Neural progenitor cell (in vitro differentiated cells): ENCODE results near the gene ART5. TPM values are rescaled to one million over a fixed set of nuclear protein-coding genes. Genes with fewer than 3 reads are reported as not detected.
A peak's percentile ranks its signal among the peaks of the same experiment; 100 is the strongest.
"Not testable (repeated sequence)": the region's sequence is repeated elsewhere in the genome, so short reads cannot be mapped to it uniquely, and the experiment has no call there.

Experiments used
- DNase-seq: peaks from one replicate; pipeline ENCODE4 v3.0.0-alpha.2; 2016; ENCODE audit warnings: low spot score
- H2AFZ ChIP-seq: fragments of 200-600 bp; sonication (generic); replicated peaks from 2 replicates; pipeline ENCODE4 v1.6.1; 2016; ENCODE audit warnings: antibody characterized with exemption
- H3F3A ChIP-seq: fragments of 200-600 bp; sonication (generic); 2 replicates; pipeline ENCODE4 v1.6.1; 2016; ENCODE audit warnings: antibody characterized with exemption, low read depth
- H3K27ac ChIP-seq: fragments of 200-600 bp; sonication (generic); 2 replicates; pipeline ENCODE4 v1.5.1; 2016; ENCODE audit warnings: mild to moderate bottlenecking
- H3K27me3 ChIP-seq: fragments of 200-600 bp; sonication (generic); 2 replicates; pipeline ENCODE4 v1.6.1; 2016; ENCODE audit warnings: mild to moderate bottlenecking, moderate library complexity
- H3K36me3 ChIP-seq: fragments of 200-600 bp; sonication (generic); 2 replicates; pipeline ENCODE4 v1.5.1; 2016
- H3K4me1 ChIP-seq: fragments of 200-600 bp; sonication (generic); 2 replicates; pipeline ENCODE4 v1.6.1; 2016; ENCODE audit warnings: mixed run types
- H3K4me2 ChIP-seq: fragments of 200-600 bp; sonication (generic); 2 replicates; pipeline ENCODE4 v1.6.1; 2016
- H3K4me3 ChIP-seq: fragments of 200-600 bp; sonication (generic); 2 replicates; pipeline ENCODE4 v1.5.1; 2016
- H3K79me2 ChIP-seq: fragments of 200-600 bp; sonication (generic); 2 replicates; pipeline ENCODE4 v1.6.1; 2016; ENCODE audit warnings: low read depth
- H3K9ac ChIP-seq: fragments of 200-600 bp; sonication (generic); 2 replicates; pipeline ENCODE4 v1.6.1; 2016
- H3K9me3 ChIP-seq: fragments of 200-600 bp; sonication (generic); 2 replicates; pipeline ENCODE4 v1.5.1; 2016; ENCODE audit warnings: low read depth
- H4K20me1 ChIP-seq: fragments of 200-600 bp; sonication (generic); 2 replicates; pipeline ENCODE4 v1.6.1; 2016; ENCODE audit warnings: low read depth
- H3K27ac Mint-ChIP-seq: 3 replicates; pipeline ENCODE4 v1.8.0; 2021; ENCODE audit warnings: mixed read lengths
- H3K27me3 Mint-ChIP-seq: 2 replicates; pipeline ENCODE4 v1.8.0; 2022; ENCODE audit warnings: low read depth, mild to moderate bottlenecking, inconsistent platforms, moderate library complexity, mixed read lengths; ENCODE audit not compliant: insufficient read depth
- H3K36me3 Mint-ChIP-seq: 3 replicates; pipeline ENCODE4 v1.8.0; 2021; ENCODE audit warnings: mixed read lengths
- H3K4me1 Mint-ChIP-seq: 3 replicates; pipeline ENCODE4 v1.8.0; 2021; ENCODE audit warnings: mixed read lengths
- H3K4me3 Mint-ChIP-seq: 3 replicates; pipeline ENCODE4 v1.8.0; 2021; ENCODE audit warnings: mild to moderate bottlenecking, moderate library complexity, mixed read lengths
- H3K9me3 Mint-ChIP-seq: 3 replicates; pipeline ENCODE4 v1.8.0; 2020; ENCODE audit warnings: mixed read lengths
- EZH2 ChIP-seq: fragments of 200-600 bp; sonication (generic); IDR thresholded peaks from 2 replicates; pipeline ENCODE4 v1.6.1; 2017; ENCODE audit warnings: antibody characterized with exemption, mild to moderate bottlenecking, moderate library complexity
- EZH2phosphoT487 ChIP-seq: fragments of 200-600 bp; sonication (generic); IDR thresholded peaks from 2 replicates; pipeline ENCODE4 v1.6.1; 2017; ENCODE audit warnings: antibody characterized with exemption
- total RNA-seq: library from RNA; depleted of rRNA; stranded (reverse); fragments of >200 nt; gene quantifications from 2 replicates; pipeline ENCODE4 v1.2.3, GENCODE V29; 2015; ENCODE audit warnings: low replicate concordance
- TF ChIP-seq, protein P1 (sequence below): fragments of 200-600 bp; sonication (generic); IDR thresholded peaks from 2 replicates; pipeline ENCODE4 v1.5.1; 2017; ENCODE audit warnings: antibody characterized with exemption, mild to moderate bottlenecking

Gene ART5
- total RNA-seq, 1 donor from 2014 or later: 8.5 TPM

DNA sequence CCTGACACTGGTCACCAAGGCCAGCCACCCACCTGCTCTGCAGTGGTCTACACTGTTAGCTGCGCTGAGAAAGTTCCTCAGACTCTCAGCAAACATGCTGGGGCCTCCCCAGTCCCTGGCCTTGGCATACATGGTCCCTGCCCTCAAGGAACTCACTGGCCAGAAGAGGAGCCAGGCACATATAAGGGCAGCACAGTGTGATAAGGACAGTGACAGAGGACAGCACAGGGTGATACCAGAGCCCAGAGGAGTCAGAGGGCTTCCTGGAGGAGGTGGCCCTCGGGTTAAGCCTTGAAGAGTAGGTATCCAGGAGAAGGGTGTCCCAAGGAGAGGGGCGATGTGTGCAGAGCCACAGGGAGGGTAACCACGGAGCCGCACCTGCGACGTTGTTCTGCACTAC is 3.8 kb upstream of the ART5 start:
- H2AFZ ChIP-seq: no peak overlapping the region

DNA sequence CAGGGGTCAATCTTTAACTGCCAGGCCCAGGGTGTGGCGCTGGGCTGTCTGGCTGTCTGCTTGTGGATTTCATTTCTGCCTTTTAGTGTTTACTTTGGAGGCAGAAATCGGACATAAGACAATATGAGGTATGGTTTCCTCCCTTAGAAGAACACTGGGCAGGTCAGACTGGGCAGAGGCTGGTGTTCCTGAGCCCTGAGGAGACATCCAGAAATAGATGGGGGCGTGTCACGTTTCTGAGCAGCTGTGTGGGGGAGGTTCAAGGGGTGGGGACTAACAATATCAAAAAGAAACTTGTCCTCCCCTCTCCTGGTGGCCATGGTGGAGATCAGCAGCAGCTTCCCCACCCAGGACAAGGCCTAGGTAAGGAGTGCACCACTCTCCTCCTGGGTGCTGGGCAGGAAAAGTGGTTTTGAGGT is 3.0 kb upstream of the ART5 start, which contains the start of gene ART1:
Gene ART1 (plus strand): TSS at position 312 of the 419 bp plus-strand sequence. CDS start 14,086 bp downstream, outside the sequence.
- H3K27me3 Mint-ChIP-seq: no peaks in the 10 kb centered on the region
- H3K4me2 ChIP-seq: no peak within 1 kb of the TSS
- no peak within 1 kb of the TSS for H2AFZ ChIP-seq
- no peaks in the 10 kb centered on the region for H4K20me1 ChIP-seq
- H3K27me3 ChIP-seq: no peaks in the 10 kb centered on the region
- H3K4me1 ChIP-seq: peaks cover 5% of the 10 kb centered on the region
- no peak within 1 kb of the TSS for H3K27ac Mint-ChIP-seq
- no peaks in the 10 kb centered on the region for H3K79me2 ChIP-seq
- H3K4me3 Mint-ChIP-seq: peak within 1 kb of the TSS; percentile 3
- no peak within 1 kb of the TSS for H3K9ac ChIP-seq
- no peaks in the 10 kb centered on the region for H3K36me3 ChIP-seq
- DNase-seq: no peak
- H3K4me3 ChIP-seq: no peak within 1 kb of the TSS
- peaks cover 7% of the 10 kb centered on the region for H3K9me3 Mint-ChIP-seq
- H3K4me1 Mint-ChIP-seq: peaks cover 15% of the 10 kb centered on the region
- TF ChIP-seq, protein P1, sequence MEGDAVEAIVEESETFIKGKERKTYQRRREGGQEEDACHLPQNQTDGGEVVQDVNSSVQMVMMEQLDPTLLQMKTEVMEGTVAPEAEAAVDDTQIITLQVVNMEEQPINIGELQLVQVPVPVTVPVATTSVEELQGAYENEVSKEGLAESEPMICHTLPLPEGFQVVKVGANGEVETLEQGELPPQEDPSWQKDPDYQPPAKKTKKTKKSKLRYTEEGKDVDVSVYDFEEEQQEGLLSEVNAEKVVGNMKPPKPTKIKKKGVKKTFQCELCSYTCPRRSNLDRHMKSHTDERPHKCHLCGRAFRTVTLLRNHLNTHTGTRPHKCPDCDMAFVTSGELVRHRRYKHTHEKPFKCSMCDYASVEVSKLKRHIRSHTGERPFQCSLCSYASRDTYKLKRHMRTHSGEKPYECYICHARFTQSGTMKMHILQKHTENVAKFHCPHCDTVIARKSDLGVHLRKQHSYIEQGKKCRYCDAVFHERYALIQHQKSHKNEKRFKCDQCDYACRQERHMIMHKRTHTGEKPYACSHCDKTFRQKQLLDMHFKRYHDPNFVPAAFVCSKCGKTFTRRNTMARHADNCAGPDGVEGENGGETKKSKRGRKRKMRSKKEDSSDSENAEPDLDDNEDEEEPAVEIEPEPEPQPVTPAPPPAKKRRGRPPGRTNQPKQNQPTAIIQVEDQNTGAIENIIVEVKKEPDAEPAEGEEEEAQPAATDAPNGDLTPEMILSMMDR: no peak
- no peak for TF ChIP-seq EZH2phosphoT487
- no peak for TF ChIP-seq EZH2
- H3K27ac ChIP-seq: no peak within 1 kb of the TSS
- no peaks in the 10 kb centered on the region for H3K9me3 ChIP-seq
- no peaks in the 10 kb centered on the region for H3K36me3 Mint-ChIP-seq
- peaks cover 17% of the 10 kb centered on the region for H3F3A ChIP-seq

More for the DNA sequence above, 3.8 kb upstream of the ART5 start:
- H3F3A ChIP-seq: peaks cover 17% of the 10 kb centered on the region
- no peaks in the 10 kb centered on the region for H3K9me3 ChIP-seq
- Mint-ChIP-seq H3K27ac (no peak overlapping the region), H3K27me3 (no peaks in the 10 kb centered on the region), H3K36me3 (no peaks in the 10 kb centered on the region), H3K9me3 (peaks cover 7% of the 10 kb centered on the region), H3K4me1 (peaks cover 21% of the 10 kb centered on the region), H3K4me3 (no peak overlapping the region)
- no peaks in the 10 kb centered on the region for H3K27me3 ChIP-seq
- H3K36me3 ChIP-seq: no peaks in the 10 kb centered on the region
- H4K20me1 ChIP-seq: no peaks in the 10 kb centered on the region
- no peak overlapping the region for H3K9ac ChIP-seq
- peaks cover 5% of the 10 kb centered on the region for H3K4me1 ChIP-seq
- TF ChIP-seq, protein P1: no peak
- TF ChIP-seq EZH2phosphoT487: no peak
- no peak for TF ChIP-seq EZH2
- DNase-seq: no peak
- no peak overlapping the region for H3K4me2 ChIP-seq
- H3K27ac ChIP-seq: no peak overlapping the region
- H3K79me2 ChIP-seq: no peaks in the 10 kb centered on the region
- no peak overlapping the region for H3K4me3 ChIP-seq

DNA sequence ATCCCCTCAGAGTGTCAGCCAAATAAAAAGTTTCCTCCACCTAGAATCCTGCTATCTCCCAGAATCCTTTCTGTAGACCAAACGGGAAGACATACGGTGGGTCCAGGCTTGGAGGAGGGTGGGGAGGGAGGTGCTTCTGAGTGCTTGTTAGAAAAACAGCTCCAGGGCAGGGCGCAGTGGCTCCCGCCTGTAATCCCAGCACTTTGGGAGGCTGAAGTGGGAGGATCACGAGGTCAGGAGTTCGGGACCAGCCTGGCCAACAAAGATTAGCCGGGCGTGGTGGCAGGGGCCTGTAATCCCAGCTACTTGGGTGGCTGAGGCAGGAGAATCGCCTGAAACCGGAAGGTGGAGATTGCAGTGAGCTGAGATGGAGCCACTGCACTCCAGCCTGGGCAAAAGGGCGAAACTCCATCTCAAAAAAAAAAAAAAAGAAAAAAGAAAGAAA is 1.3 kb upstream of the ART5 start:
- H3K9ac ChIP-seq, H3K27me3 Mint-ChIP-seq, H3K4me1 ChIP-seq, H3K79me2 ChIP-seq, H3K9me3 Mint-ChIP-seq, H3K27me3 ChIP-seq, H3K9me3 ChIP-seq, H4K20me1 ChIP-seq, H3K4me1 Mint-ChIP-seq, H3K36me3 Mint-ChIP-seq, H3K36me3 ChIP-seq, H3K27ac Mint-ChIP-seq: not testable (repeated sequence)
- peak overlapping the region; percentile 60 for H3K4me3 ChIP-seq
- H3K27ac ChIP-seq: peak overlapping the region; percentile 86
- H2AFZ ChIP-seq: peak overlapping the region; percentile 81
- peak; percentile 36 for DNase-seq
- peaks cover 17% of the 10 kb centered on the region for H3F3A ChIP-seq
- H3K4me3 Mint-ChIP-seq: peak overlapping the region; percentile 90
- peak overlapping the region; percentile 77 for H3K4me2 ChIP-seq

DNA sequence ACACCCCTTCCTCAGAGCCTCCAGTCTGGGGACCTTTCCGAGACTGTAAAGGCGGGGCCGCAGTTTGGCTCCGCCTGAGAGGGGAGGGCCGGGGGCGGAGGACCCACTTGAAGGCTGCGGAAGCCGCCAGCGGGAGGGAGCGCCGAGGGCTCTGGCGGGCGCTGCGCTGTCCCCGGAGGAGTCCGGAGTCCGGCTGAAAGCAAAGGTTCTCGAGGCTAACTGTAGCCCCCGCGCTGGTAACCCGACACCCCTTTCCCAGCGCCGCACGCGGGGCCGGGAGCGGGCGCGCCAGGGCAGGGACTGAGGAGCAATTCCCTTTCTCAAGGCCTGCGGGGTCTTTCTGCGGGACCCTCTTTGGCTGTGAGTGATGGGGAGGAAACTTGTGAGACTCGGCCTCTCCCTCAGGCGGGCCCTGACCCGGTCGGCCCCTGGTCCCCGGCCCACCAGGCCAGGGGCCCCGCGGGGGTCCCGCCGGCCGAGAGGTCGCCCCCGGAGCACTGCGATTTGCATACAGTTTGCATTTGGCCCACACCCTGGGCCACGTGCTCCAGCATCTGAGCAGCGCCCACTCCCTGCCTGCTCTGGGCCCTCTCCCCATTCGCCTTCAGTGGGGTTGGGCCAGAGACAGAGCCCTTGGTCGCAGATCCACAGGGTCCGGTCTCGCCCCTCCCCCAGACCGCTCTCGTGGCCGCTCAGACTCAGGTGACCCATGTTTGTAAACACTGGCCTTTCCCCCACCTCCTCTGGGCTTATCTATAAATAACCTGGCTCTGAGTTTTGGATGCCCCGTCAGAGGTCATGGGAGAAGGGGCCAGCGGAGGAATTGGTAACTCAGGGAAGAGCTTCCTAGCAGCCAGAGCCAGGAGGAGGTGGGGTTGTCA is 519 bp upstream of the ART5 start:
- H3K36me3 Mint-ChIP-seq: no peaks in the 10 kb centered on the region
- peak overlapping the region; percentile 86 for H3K27ac ChIP-seq
- H3K4me1 Mint-ChIP-seq: peaks cover 7% of the 10 kb centered on the region

More for the DNA sequence above, 519 bp upstream of the ART5 start:
- Mint-ChIP-seq H3K4me3 (peak overlapping the region; percentile 90), H3K27ac (peak overlapping the region; percentile 93), H3K9me3 (peaks cover 7% of the 10 kb centered on the region), H3K27me3 (peaks cover 3% of the 10 kb centered on the region)
- Histone ChIP-seq H3K4me3 (peak overlapping the region; percentile 60), H3F3A (peaks cover 17% of the 10 kb centered on the region), H3K27me3 (no peaks in the 10 kb centered on the region), H4K20me1 (no peaks in the 10 kb centered on the region), H3K4me1 (peaks cover 5% of the 10 kb centered on the region), H3K79me2 (no peaks in the 10 kb centered on the region), H3K9me3 (no peaks in the 10 kb centered on the region), H3K9ac (no peak overlapping the region), H2AFZ (peak overlapping the region; percentile 81), H3K4me2 (peak overlapping the region; percentile 77), H3K36me3 (no peaks in the 10 kb centered on the region)
- peak; percentile 97 for DNase-seq
- TF ChIP-seq, protein P1: no peak
- TF ChIP-seq EZH2phosphoT487 (no peak), EZH2 (no peak)
